K562 (cell line): ENCODE data around the gene ENSA.
"Not testable (repeated sequence)": the region's sequence is repeated elsewhere in the genome, so short reads cannot be mapped to it uniquely, and the experiment has no call there.

Experiments
- CHD4 ChIP-seq: fragments of 200-600 bp; sonication (generic); IDR thresholded peaks from 3 replicates; pipeline ENCODE4 v1.6.1; 2012; ENCODE audit warnings: low read depth, mild to moderate bottlenecking, mixed read lengths, low read length, inconsistent platforms; ENCODE audit not compliant: insufficient read depth, insufficient replicate concordance, poor library complexity, severe bottlenecking
- EGR1 ChIP-seq: fragments of 450-650 bp; conservative IDR thresholded peaks from 2 replicates; pipeline ENCODE4 v1.6.1; 2017; ENCODE audit warnings: mild to moderate bottlenecking
- GABPB1 ChIP-seq: sonication (generic); formaldehyde crosslinking; IDR thresholded peaks from 2 replicates; pipeline ENCODE4 v1.8.0; 2022; ENCODE audit warnings: mild to moderate bottlenecking, missing genetic modification reagents
- ILK ChIP-seq: fragments of 450-650 bp; IDR thresholded peaks from 2 replicates; pipeline ENCODE4 v1.6.1; 2016; ENCODE audit warnings: missing genetic modification characterization, low read depth, mild to moderate bottlenecking, missing compliant biosample characterization, moderate library complexity, borderline replicate concordance
- NR4A1 ChIP-seq, 2 experiments: fragments of 250-450 bp in 1 of 2; fragments of 450-650 bp in 1 of 2; sonication (Bioruptor Pico) in 1 of 2; IDR thresholded peaks; 2 replicates each; pipeline versions ENCODE4 v1.4.0 to v1.6.1; 2016 to 2020; ENCODE audit warnings: mild to moderate bottlenecking in 2 of 2, missing compliant biosample characterization in 1 of 2, missing genetic modification characterization in 1 of 2, moderate library complexity in 1 of 2
- PCBP1 ChIP-seq: fragments of 200-400 bp; formaldehyde crosslinking; IDR thresholded peaks from 2 replicates; pipeline ENCODE4 v1.6.1; 2018; ENCODE audit warnings: mild to moderate bottlenecking, low read depth, low read length; ENCODE audit not compliant: poor library complexity, severe bottlenecking
- SAP30 ChIP-seq: fragments of 200-600 bp; sonication (generic); IDR thresholded peaks from 2 replicates; pipeline ENCODE4 v1.6.1; 2012; ENCODE audit warnings: borderline replicate concordance, low read depth, mild to moderate bottlenecking, moderate library complexity, low read length, control low read depth, inconsistent platforms; ENCODE audit not compliant: insufficient read depth, poor library complexity, severe bottlenecking
- SIN3B ChIP-seq: fragments of 450-650 bp; IDR thresholded peaks from 2 replicates; pipeline ENCODE4 v1.6.1; 2017; ENCODE audit warnings: low read depth, mild to moderate bottlenecking, moderate library complexity

GRCh38 chr1:150641126-150641815, 11.9 kb upstream of the ENSA start:
- TF ChIP-seq SAP30; EGR1; SIN3B; ILK (tag); CHD4; GABPB1; NR4A1 (CRISPR knock-in tag; IDR thresholded peaks at IDR 0.05); NR4A1 (tag; IDR thresholded peaks at IDR 0.05); PCBP1: not testable (repeated sequence)
